Suprapubic skin (tissue), 4 donors: ENCODE measurements around the gene PRMT1.

Source experiments
- CTCF ChIP-seq, 2 donors: fragments of 200-600 bp in 1 of 2; fragments of 450-650 bp in 1 of 2; sonication (generic) in 1 of 2; IDR thresholded peaks; one replicate each; pipeline ENCODE4 v1.5.1; 2016 to 2019; ENCODE audit warnings: antibody characterized with exemption in 2 of 2, mild to moderate bottlenecking in 1 of 2, moderate library complexity in 1 of 2
- POLR2A ChIP-seq, 2 donors: fragments of 450-650 bp; IDR thresholded peaks; one replicate each; pipeline ENCODE4 v1.6.1; 2017; ENCODE audit warnings: antibody characterized with exemption in 2 of 2, mild to moderate bottlenecking in 2 of 2, moderate library complexity in 2 of 2
- POLR2AphosphoS5 ChIP-seq, 3 donors: sonication (generic); formaldehyde crosslinking; IDR thresholded peaks; one replicate each; pipeline ENCODE4 v1.6.1; 2017; ENCODE audit warnings: antibody characterized with exemption in 3 of 3

DNA sequence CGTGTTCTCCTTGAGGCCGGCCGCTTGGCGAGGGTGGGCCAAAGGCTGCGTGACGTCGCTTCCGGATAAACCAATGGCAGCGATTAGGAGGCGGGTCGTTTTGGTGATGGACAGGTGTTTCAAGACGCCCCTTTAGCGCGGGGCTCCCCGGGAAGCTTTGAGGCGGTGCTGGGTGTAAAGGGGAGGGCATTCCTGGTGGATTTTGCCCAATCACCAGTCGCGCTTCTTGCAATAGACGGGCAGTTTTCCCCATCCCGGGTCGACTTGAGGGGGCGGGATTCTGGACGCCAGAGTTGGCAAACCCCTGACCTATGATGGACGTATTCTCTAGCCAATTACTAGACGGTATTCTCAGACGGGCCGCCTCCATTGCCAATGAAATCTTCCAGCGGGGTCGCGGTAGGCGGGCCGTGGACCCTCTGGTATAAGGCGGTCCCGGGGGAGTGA, 264 bp upstream of the PRMT1 start:
- peak in 1 of 3 donors; percentile 70 for TF ChIP-seq POLR2AphosphoS5 (IDR thresholded peaks at IDR 0.05)
- TF ChIP-seq CTCF (IDR thresholded peaks at IDR 0.05) = no peak
- no peak for TF ChIP-seq POLR2A (IDR thresholded peaks at IDR 0.05)
